PC-9 (cell line): ENCODE measurements around the gene GJB4. TPM values are rescaled to one million over a fixed set of nuclear protein-coding genes. Genes with fewer than 3 reads are reported as not detected.

Source experiments
- Bru-seq: library from RNA; stranded (reverse); fragments of 400-500 nt; gene quantifications from one replicate; lab custom pipeline; 2021; lab: Mats Ljungman, UMichigan
- BruChase-seq, 2 experiments: library from RNA; stranded (reverse); fragments of 400-500 nt; gene quantifications; one replicate each; lab custom pipeline; 2021; lab: Mats Ljungman, UMichigan
- BruUV-seq: library from RNA; stranded (reverse); fragments of 400-500 nt; replicated peaks from 2 replicates; lab custom pipeline; 2021; lab: Mats Ljungman, UMichigan
- CTCF ChIA-PET: fragments of 300-600 bp; sonication (Branson Sonifier 250); formaldehyde crosslinking; loops from one replicate; lab custom pipeline; 2022; ENCODE audit warnings: antibody characterized with exemption; lab: Charles Lee
- POLR2A ChIA-PET: fragments of 300-600 bp; sonication (Branson Sonifier 250); formaldehyde crosslinking; loops from one replicate; lab custom pipeline; 2022; ENCODE audit warnings: antibody characterized with exemption; ENCODE audit not compliant: unreplicated experiment; lab: Charles Lee
- DNase-seq, 2 experiments: peaks; one replicate each; pipeline versions ENCODE4 v3.0.0 to v3.0.0-alpha.2; 2015 to 2022; ENCODE audit warnings: mixed read lengths in 1 of 2
- H2AFZ ChIP-seq: fragments of 200-600 bp; sonication (generic); 2 replicates; pipeline ENCODE4 v1.8.1; 2017; ENCODE audit warnings: antibody characterized with exemption
- H3F3A ChIP-seq: fragments of 200-600 bp; sonication (generic); 2 replicates; pipeline ENCODE4 v1.8.1; 2017; ENCODE audit warnings: antibody characterized with exemption, mild to moderate bottlenecking, low read depth; ENCODE audit not compliant: insufficient read depth
- H3K27ac ChIP-seq: fragments of 200-600 bp; sonication (generic); 2 replicates; pipeline ENCODE4 v1.6.1; 2016; ENCODE audit warnings: mixed run types
- H3K27me3 ChIP-seq: fragments of 200-600 bp; sonication (generic); 2 replicates; pipeline ENCODE4 v1.6.1; 2016; ENCODE audit warnings: low read depth, mixed run types; ENCODE audit not compliant: insufficient read depth
- H3K36me3 ChIP-seq: fragments of 200-600 bp; sonication (generic); 2 replicates; pipeline ENCODE4 v1.6.1; 2016; ENCODE audit warnings: low read depth, mixed run types
- H3K4me1 ChIP-seq: fragments of 200-600 bp; sonication (generic); replicated peaks from 2 replicates; pipeline ENCODE4 v1.6.1; 2016; ENCODE audit warnings: mixed run types; ENCODE audit not compliant: insufficient read depth
- H3K4me2 ChIP-seq: fragments of 200-600 bp; sonication (generic); 2 replicates; pipeline ENCODE4 v1.6.1; 2017; ENCODE audit warnings: mixed run types
- H3K4me3 ChIP-seq: fragments of 200-600 bp; sonication (generic); 2 replicates; pipeline ENCODE4 v1.6.1; 2016; ENCODE audit warnings: mixed run types
- H3K79me2 ChIP-seq: fragments of 200-600 bp; sonication (generic); 2 replicates; pipeline ENCODE4 v1.6.1; 2017; ENCODE audit warnings: low read depth, mixed run types
- H3K9me2 ChIP-seq: fragments of 200-600 bp; sonication (generic); 2 replicates; pipeline ENCODE4 v1.8.1; 2017; ENCODE audit warnings: mild to moderate bottlenecking; ENCODE audit not compliant: insufficient read depth
- H3K9me3 ChIP-seq: fragments of 200-600 bp; sonication (generic); 2 replicates; pipeline ENCODE4 v1.8.1; 2016; ENCODE audit warnings: low read depth; ENCODE audit not compliant: insufficient read depth
- H4K20me1 ChIP-seq: fragments of 200-600 bp; sonication (generic); 2 replicates; pipeline ENCODE4 v1.8.1; 2017; ENCODE audit not compliant: insufficient read depth
- EZH2 ChIP-seq: fragments of 200-600 bp; sonication (generic); IDR thresholded peaks from 2 replicates; pipeline ENCODE4 v1.8.0; 2017; ENCODE audit warnings: antibody characterized with exemption, low read depth
- intact Hi-C: fragments of 100-400 bp; cut with micrococcal nuclease; formaldehyde crosslinking; loops from one replicate; pipeline ENCODE4 v1.10.0; 2022; ENCODE audit not compliant: unreplicated experiment
- long read RNA-seq: library from polyadenylated mRNA; stranded (forward); transcript quantifications from one replicate; pipeline ENCODE4 v2.0.0, GENCODE V29; 2022
- total RNA-seq: library from RNA; stranded (reverse); gene quantifications from 2 replicates; pipeline ENCODE4 v1.2.3, GENCODE V29; 2021
- TF ChIP-seq, protein P1 (sequence below): fragments of 200-600 bp; sonication (generic); conservative IDR thresholded peaks from 2 replicates; pipeline ENCODE4 v1.6.1; 2017; ENCODE audit warnings: mixed run types, antibody characterized with exemption, mild to moderate bottlenecking, moderate library complexity

The GJB4 gene
- 5.4 and 5.8 TPM in 2 replicates for total RNA-seq
- percentile 51 among the genes with signal in this experiment for Bru-seq, nascent RNA
- BruChase-seq, experiment 1, labeled RNA remaining after a 2-hour chase = percentile 59 among the genes with signal in this experiment
- BruChase-seq, experiment 2, labeled RNA remaining after a 6-hour chase = percentile 64 among the genes with signal in this experiment
- long read RNA-seq, transcript GJB4-201 (2 exons, 2,840 nt) = major isoform, 16 of 30 reads
- long read RNA-seq, partial matches to known transcripts = 0 of 30 reads
- long read RNA-seq, other reads (novel, unspliced or antisense) = 14 of 30 reads

DNA sequence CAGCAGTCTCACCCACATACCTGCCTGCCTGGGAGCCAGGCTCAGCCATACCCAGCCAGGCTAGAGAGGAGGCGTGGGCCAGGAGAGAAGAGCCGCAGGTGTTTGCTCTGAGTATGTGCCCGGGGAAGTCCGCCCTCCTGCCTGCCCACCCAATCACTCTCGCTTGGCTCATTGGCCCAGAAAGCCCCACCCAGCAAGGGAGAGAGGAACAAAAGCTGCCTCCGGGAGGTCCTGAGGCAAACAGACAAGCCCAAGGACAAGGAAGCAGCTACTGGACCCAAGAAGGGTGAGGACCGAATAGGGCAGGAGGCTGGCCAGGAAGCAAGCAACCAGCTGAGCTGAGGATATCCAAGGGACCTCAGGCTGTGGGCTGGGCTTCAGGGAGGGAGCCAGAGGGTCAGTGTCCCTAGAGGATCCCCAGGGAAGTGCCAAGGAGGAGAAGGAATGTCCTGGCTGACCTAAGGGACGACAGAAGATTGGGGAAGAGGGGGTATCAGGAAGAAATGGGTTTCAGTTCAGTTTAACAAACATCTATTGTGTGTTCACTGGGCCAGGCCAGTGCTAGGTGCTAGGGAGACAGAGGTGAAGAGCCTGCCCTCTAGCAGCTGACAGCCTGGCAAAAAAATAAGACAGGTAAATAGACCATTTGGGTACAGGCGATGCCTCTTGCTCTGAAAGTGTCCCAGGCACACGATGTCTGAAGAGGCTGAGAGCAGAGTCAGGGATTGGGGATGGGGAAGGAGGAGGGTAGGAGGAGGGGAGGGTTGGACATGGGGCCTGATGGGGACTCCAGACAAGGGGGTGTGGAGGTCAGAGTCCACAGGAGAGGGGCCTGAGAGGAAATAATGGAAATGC, at the start of gene GJB4:
GJB4 (plus strand) TSS at position 238 of the 855 bp plus-strand sequence. CDS start 1,515 bp downstream, outside the sequence.
- TF ChIP-seq EZH2 = no peak
- TF ChIP-seq, protein P1, sequence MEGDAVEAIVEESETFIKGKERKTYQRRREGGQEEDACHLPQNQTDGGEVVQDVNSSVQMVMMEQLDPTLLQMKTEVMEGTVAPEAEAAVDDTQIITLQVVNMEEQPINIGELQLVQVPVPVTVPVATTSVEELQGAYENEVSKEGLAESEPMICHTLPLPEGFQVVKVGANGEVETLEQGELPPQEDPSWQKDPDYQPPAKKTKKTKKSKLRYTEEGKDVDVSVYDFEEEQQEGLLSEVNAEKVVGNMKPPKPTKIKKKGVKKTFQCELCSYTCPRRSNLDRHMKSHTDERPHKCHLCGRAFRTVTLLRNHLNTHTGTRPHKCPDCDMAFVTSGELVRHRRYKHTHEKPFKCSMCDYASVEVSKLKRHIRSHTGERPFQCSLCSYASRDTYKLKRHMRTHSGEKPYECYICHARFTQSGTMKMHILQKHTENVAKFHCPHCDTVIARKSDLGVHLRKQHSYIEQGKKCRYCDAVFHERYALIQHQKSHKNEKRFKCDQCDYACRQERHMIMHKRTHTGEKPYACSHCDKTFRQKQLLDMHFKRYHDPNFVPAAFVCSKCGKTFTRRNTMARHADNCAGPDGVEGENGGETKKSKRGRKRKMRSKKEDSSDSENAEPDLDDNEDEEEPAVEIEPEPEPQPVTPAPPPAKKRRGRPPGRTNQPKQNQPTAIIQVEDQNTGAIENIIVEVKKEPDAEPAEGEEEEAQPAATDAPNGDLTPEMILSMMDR = no peak
- Histone ChIP-seq H3K4me2 (no peak within 1 kb of the TSS), H3K4me1 (peaks cover 62% of the 10 kb centered on the region), H3K27me3 (no peaks in the 10 kb centered on the region), H3K9me2 (no peaks in the 10 kb centered on the region), H3K4me3 (no peak within 1 kb of the TSS), H2AFZ (no peak within 1 kb of the TSS), H3K36me3 (no peaks in the 10 kb centered on the region), H3K27ac (no peak within 1 kb of the TSS), H3K9me3 (no peaks in the 10 kb centered on the region), H4K20me1 (no peaks in the 10 kb centered on the region), H3F3A (peaks cover 36% of the 10 kb centered on the region), H3K79me2 (peaks cover 13% of the 10 kb centered on the region; the same call in 1 of the 2 replicates)
- POLR2A ChIA-PET = interaction anchor here (0.5 to 0.7 kb wide), 3 partner anchors 19 to 85 kb away, joined by 3 to 6 read pairs (median 5); no protein-coding TSS in a partner anchor
- CTCF ChIA-PET = interaction anchor here (0.9 kb wide), 1 partner anchor 22 kb away, joined by 4 read pairs; no protein-coding TSS in a partner anchor
- intact Hi-C loops = loop anchor here (1.0 kb wide), 1 partner anchor 23 kb away; no protein-coding TSS in a partner anchor
- peak in 1 of 2 experiments; percentile 85 for DNase-seq
- no TSS peak for BruUV-seq

DNA sequence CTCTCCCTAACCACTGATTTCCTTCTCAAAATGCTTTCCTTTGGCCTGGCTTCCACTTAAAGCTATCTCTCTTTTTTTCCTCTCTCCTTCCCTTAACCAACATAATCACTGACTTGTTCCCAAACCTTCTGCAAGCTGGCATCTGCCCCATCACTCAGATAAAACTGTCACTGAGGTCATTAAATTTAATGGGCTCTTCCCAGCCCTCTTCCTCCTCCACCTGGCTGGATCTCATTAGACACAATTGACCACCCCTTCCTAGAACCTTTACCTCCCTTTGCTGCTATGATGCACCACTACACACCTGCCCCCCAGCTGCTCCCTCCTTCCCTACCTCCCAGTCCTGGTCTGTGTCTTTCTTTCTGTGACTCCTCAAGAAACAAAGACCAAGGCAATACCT, 48.7 kb upstream of the GJB4 start:
- ChIA-PET POLR2A (no interaction called here), CTCF (no interaction called here)
- no peaks in the 10 kb centered on the region for H3K4me1 ChIP-seq
- H3K27ac ChIP-seq = no peak overlapping the region
- no peak for DNase-seq
- TF ChIP-seq, protein P1 = no peak
- TF ChIP-seq EZH2 = no peak
- no peak overlapping the region for H3K4me2 ChIP-seq
- H3K9me2 ChIP-seq = no peaks in the 10 kb centered on the region; the same call in 1 of the 2 replicates
- H3K9me3 ChIP-seq = no peaks in the 10 kb centered on the region
- no peak overlapping the region for H3K4me3 ChIP-seq
- H3K79me2 ChIP-seq = no peaks in the 10 kb centered on the region
- intact Hi-C loops = no loop called here
- H4K20me1 ChIP-seq = no peaks in the 10 kb centered on the region
- H3F3A ChIP-seq = no peaks in the 10 kb centered on the region
- peaks cover 42% of the 10 kb centered on the region for H3K27me3 ChIP-seq
- H2AFZ ChIP-seq = no peak overlapping the region
- no peaks in the 10 kb centered on the region for H3K36me3 ChIP-seq
- no TSS peak for BruUV-seq

DNA sequence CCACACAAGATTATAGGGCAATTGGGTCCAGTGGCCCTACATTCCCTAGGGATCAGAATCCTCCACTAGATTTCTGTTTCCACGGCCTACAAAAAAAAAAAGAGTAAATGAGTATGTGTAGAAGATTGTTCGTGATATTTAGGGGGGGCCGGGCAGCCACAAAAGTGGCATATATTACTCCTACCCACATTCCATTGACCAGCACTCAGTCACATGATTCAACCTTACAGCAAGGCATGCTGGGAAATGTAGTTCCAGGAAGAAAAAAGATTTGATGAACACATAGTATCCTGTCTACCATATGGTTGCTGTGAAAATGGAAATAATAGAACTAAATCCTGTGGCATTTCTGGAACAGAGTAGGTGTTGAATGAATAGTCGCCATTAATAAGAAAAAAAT, 48.1 kb upstream of the GJB4 start:
- intact Hi-C loops = no loop called here
- BruUV-seq = no TSS peak
- Histone ChIP-seq H3K79me2 (no peaks in the 10 kb centered on the region), H3K4me3 (no peak overlapping the region), H3K4me2 (no peak overlapping the region), H3K4me1 (no peaks in the 10 kb centered on the region), H3K36me3 (no peaks in the 10 kb centered on the region), H3K27ac (no peak overlapping the region), H3K9me2 (no peaks in the 10 kb centered on the region; the same call in 1 of the 2 replicates), H2AFZ (no peak overlapping the region), H3K27me3 (peaks cover 39% of the 10 kb centered on the region), H3K9me3 (no peaks in the 10 kb centered on the region), H4K20me1 (no peaks in the 10 kb centered on the region), H3F3A (no peaks in the 10 kb centered on the region)
- CTCF ChIA-PET = no interaction called here
- TF ChIP-seq, protein P1 = no peak
- no peak for TF ChIP-seq EZH2
- DNase-seq = no peak
- POLR2A ChIA-PET = no interaction called here
